ENCODE data around the gene SEC14L6.
"Not testable (repeated sequence)": the region's sequence is repeated elsewhere in the genome, so short reads cannot be mapped to it uniquely, and the experiment has no call there.

The SEC14L6 gene

DNA sequence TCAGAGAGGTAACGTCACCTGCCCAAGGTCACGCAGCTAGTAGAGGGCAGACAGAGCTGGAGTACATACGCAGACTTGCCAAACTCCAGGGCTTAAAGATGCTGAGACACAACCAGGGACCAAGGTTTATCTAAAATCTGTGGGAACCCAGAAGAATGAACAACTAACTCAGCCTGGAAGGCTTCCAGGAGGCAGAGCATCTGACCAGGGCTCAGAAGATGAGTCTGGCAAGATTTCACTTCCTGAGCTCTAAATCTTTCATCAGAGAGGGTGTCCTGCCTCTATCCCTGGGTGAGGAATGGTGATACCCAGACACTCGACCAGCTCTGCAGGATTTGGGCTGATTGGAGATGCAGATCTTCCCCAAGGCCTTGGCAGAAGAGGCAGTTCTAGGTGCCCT lies 18.8 kb upstream of the SEC14L6 start:
- DNase-seq = no peak

DNA sequence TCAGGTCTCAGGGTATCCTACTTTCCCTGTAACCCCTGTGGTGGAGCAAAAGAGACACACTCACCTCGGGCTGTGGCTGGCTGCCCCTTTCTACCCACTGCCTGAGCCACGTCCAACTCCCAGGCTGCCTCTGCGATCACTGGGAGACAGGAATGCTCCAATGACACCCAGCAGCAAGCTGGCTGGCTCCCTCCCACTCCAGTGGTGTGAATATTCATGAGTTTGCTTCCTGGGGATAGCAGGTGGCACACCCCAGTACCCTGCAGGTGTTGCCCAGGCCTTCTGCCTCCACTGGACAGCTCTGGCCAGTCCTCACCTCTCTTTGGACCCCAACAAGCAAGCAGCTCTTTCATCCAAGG lies 18.2 kb upstream of the SEC14L6 start:
- no peak for DNase-seq

DNA sequence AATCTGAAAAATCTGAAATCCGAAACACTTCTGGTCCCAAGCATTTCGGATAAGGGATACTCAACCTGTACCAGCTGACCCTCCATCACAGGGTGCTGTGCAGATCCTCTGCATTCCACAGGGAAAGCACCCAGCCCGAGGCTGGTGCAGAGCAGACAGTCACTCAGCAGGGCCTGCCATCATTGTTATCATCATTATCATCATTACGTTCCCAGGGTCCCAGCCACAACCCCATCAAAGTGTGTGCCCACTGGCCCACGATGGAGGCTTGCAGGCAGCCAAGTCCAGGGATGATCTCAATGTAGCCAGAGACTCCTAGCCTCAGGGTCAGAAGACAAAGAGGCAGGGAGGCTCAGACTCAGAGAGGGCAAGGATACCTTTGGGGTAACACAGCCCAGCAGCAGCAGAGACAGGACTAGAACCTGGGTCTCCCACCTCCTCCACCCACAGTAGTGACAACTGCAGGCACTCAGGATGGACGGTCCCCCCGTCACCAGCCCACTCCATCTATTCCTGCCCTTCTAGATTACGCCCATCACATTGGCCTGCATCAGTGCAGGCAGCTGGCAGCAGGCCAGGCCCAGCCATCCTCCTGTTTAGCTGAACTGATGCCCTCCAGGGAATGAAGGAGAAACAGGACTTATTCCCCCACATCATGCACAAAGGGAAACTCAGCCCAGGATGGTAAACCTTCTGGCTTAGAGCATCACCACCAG lies 17.7 kb upstream of the SEC14L6 start:
- no peak for DNase-seq

DNA sequence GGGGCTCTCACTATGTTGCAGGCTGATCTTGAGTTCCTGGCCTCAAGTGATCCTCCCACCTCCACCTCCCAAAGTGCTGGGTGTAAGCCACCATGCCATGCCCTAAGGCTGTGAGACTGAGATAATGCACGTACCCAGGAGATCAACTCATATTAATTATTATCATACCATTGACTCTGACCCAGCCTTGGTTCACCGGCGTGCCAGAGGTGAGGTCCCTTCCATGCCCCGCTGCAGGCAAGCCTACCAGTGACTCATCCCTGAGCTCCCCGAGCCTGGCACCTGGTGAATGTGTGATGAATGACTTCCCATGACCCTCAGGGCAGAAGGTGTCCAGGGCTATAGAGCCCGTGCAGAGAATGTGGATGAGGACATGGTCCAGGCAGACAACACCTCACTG lies 15.8 kb upstream of the SEC14L6 start:
- DNase-seq = no peak

DNA sequence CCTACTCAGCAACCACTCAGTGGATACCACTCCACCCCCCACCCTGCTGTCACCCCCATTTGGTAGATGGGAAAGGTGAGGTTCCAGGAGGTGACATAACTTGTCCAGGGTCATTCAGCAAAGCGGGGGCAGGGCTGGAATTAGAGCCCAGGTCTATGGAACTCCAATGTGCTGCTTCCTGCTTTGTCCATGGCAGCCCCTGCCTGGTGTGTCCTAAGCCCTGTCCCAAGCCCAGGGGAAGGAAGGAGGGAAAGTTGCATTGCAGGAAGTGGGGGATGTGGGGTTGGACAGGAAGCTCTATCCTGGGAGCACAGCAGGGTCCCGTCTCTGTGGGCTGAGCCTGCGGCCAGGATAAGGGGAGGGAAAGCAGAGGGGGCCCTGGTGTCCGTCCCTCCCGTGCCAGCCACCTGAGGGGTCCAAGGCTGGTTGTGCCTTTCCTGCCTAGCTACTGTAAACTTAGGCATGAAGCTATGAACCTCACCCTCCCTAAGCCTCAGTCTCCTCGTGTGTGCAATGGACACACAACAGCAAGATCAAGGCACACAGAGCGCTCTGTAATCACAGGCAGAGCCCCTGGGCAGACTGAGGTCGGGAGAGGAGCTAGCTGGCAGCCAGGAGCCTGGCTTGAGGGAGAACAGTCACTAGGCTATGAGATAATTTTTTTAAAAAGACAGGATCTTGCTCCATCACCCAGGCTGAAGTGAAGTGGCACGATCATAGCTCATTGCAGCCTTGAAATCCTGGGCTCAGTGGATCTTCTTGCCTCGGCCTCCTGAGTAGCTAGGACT lies 15.1 kb upstream of the SEC14L6 start:
- no peak for DNase-seq

DNA sequence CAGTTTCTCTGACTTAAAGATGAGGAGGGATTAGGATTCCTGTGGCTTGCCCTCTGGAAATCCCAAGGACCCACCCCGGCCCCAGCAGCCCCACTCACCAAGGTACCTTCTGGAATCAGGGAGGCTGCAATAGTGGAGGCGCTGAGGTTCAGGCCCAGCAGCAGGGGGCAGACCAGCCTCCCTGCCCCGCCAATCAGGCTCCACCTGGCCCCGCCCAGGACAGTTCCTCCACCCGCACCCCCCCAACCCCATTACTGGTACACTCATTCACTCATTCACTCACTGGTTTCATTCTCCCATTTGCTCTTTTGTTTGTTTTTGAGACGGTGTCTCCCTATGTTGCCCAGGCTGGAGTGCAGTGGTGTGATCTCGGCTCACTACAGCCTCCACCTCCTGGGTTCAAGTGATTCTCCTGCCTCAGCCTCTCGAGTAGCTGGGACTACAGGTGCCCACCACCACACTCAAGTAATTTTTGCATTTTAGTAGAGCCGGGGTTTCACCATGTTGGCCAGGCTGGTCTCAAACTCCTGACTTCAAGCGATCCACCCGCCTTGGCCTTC lies 14.2 kb upstream of the SEC14L6 start:
- DNase-seq = not testable (repeated sequence)

DNA sequence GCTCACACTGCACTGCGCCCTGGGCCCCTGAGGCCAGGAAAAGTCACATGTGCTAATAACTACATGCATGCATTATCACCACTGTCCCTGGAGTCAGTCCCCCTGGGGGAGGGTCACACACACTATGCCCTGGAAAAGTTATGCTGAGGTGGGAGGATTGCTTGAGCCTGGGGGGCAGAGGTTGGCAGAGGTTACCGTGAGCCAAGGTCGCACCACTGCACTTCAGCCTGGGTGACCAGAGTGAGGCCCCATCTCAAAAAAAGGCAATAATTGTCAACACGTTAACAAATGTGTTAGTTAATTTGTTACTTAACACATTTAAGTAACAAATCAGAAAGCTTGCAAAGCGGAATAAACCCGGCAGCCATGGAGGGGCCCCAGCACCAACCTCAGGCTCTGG lies 13.3 kb upstream of the SEC14L6 start:
- no peak for DNase-seq

DNA sequence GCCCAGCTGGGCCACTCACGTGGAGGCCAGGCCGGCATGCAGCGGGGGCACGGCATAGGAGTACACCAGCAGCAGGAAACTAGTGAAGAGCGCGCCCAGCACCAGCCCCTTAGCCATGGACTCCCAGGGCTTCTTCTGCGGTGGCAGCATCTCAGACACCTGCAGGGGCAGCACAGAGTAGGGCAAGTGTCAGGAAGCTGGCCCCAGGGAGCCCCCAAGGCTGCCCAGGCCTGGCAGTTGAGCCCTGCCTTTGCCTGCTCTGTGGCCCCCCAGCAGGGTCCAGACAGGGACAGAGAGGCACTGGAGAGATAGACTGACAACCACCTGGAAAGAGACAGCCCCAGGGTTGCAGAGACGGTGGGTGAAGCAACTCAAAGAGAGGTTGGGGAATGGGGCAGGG lies 10.7 kb upstream of the SEC14L6 start:
- no peak for DNase-seq

DNA sequence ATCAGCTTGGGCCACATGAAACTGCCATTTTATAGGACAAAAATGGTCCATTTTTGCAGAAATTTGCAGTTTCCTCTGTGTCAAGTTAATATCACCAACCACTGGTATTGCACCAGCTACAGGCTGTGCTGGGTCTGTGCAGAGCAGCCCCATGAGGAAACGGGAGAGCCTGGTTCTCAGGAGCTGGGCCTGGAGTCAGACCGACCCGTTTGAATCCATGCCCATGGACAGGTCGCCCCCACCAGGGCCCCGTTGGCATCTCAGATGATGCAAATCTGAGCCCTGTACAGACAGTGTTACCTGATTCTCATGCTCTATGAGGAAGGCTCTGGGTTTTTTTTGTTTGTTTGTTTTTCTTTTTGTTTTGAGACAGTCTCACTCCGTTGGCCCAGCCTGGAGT lies 9.8 kb upstream of the SEC14L6 start:
- no peak for DNase-seq

DNA sequence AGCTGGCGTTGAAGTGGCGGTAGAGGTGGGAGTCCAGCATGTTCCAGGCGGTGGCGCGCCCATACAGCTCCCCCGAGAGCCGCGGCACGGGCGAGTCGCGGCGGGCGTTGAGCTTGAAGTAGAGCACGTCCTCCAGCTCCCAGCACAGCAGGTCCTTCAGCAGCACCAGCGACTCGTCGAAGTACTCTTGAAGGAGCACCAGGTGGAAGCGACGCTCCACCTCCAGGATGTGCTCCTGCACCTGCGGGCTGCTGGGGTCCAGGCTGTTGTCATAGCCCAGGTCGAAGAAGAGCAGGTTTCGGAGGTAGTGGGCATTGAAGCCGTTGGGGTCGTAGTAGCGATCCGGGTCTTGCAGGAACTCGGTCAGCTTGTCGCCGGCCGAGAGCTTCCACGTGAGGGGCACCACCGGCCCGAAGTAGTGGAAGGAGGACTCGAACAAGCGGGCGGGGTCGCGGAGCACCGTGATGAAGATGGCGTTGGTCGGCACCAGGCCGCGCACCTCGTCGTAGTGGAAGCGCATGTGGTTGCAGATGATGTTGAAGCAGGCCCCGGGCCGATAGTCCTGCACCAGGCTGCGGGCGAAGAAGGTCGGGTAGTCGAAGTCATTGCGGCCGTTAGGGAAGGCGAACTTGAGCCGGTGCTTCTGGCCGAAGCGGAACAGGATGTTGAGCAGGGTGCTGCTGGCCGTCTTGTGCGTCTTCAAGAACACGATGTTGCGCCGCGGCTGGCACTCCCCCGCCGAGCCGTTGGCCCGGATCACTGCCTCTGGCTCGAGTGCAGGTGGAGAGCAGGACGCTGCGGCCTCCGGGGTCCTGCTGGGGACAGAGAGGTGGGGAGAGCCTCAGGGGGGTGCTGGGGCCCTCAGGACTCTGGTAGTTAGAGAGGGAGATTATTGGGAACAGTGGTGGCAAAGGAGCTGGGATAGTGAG lies 9.0 kb upstream of the SEC14L6 start:
- DNase-seq = no peak

DNA sequence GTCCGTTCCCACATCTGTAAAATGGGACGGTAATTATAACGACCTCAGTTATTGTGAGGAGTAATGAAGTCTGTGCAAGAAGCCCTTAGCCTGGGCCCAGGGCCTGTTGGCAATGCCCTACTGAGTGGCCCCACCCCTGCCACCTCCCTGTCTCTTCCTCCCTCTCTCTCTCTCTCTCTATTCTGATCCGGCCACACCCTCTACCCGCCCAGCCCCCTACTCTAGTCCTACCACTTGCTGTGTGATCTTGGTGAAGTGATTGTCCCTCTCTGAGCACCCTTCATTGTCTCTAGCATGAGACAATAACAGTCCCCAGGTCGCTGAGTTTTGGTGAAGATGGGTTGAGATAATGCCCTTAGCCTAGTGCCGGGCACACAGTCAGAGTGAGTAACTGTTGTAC lies 7.4 kb upstream of the SEC14L6 start:
- DNase-seq = no peak

DNA sequence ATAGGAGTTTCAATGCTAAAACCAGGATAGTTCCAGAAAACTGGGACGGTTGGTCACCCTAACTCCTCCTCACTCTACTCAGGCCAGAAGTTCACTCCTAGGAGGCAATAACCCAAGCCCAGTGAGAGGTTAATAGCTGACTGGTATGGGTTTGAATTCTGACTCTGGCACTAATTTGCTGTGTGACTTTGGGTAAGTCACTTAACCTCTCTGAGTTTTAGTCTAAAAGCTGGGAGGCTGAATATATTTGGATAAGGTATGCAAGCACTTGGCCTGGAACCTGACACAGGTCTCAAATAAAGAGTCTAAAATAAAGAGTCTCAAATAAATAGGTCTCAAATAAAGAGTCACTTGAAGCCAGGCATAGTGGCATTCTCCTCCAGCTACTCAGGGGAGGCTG lies 6.2 kb upstream of the SEC14L6 start:
- no peak for DNase-seq

DNA sequence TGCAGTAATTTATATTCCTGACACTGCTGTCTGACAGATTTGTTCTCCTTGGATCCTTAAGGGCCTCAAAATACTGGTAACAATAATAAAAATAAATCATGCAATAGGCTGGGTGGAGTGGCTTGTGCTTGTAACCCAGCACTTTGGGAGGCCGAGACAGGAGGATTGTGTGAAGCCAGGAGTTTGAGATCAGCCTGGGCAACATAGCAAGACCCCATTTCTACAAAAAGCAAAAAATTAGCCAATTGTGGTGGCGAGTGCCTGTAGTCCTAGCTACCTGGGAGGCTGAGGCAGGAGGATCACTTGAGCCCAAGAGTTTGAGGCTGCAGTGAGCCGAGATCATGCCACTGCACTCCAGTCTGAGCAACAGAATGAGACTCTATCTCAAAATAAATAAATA lies 5.3 kb upstream of the SEC14L6 start:
- not testable (repeated sequence) for DNase-seq

DNA sequence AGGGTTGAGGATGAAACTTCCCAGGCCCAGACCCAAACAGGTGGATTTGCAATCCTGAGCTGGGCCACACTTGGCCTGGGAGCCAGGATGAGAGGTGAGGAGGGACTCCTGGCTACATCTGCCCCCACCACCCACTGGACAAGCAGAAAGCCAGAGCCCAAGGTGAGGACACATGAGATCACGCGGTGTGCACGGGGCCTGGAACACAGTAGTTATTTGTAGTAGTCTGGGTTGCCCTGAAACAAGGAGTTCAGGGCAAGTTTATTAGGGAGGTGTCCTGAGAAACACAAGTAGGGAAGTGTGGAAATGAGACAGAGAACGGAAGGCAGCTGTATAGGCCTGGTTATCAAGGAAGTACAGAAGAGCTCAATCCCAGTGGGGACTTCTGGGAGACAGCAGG lies 647 bp upstream of the SEC14L6 start:
- DNase-seq = no peak

DNA sequence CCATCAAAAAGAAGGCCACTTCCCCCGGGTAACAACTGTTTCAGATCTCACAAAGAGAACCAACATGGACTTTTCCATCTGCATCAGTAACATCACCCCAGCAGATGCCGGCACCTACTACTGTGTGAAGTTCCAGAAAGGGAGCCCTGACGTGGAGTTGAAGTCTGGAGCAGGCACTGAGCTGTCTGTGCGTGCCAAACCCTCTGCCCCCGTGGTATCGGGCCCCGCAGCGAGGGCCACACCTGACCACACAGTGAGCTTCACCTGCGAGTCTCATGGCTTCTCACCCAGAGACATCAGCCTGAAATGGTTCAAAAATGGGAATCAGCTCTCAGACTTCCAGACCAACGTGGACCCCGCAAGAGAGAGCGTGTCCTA lies 3.7 kb downstream of the SEC14L6 start:
- no peak for DNase-seq

DNA sequence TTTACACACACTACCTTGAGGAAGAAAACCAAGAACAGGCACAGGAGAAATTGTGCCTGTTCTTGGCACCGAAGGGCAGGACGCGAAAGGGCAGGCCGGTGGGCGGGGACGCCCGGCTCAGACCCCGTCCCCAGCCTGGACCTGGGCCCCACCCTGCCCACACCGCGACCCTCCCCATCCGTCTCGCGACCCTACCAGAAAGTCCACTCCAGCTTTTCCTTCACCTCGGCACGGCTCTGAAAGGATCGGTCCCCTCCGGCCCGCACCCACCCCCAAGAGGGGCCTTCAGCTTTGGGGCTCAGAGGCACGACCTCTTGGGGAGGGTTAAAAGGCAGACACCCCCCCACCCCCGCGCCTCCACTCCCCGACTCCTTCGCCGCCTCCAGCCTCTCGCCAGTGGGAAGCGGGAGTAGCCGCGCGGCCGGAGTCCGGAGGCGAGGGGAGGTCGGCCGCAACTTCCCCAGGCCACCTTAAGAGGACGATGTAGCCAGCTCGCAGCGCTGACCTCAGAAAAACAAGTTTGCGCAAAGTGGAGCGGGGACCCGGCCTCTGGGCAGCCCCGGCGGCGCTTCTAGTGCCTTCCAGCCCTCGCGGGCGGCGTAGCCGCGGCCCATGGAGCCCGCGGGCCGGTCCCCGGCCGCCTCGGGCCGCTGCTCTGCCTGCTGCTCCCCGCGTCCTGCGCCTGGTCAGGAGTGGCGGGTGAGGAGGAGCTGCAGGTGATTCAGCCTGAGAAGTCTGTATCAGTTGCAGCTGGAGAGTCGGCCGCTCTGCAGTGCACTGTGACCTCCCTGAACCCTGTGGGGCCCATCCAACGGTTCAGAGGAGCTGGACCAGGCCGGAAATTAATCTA lies 4.4 kb downstream of the SEC14L6 start:
- no peak for DNase-seq

DNA sequence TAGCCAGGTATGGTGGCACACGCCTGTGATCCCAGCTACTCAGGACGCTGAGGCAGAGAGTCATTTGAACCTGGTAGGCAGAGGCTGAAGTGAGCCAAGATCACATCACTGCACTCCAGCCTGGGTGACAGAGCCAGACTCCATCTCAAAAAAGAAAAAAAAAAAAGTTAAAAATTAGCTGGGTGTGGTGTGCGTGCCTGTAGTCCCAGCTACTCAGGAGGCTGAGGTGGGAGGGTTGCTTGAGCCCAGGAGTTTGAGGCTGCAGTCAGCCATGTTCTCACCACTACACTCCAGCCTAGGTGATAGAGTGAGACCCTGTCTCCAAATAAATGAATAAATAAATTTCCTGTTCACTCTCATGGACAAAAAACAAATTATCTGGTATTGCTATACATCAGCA lies 5.0 kb downstream of the SEC14L6 start:
- DNase-seq = not testable (repeated sequence)

DNA sequence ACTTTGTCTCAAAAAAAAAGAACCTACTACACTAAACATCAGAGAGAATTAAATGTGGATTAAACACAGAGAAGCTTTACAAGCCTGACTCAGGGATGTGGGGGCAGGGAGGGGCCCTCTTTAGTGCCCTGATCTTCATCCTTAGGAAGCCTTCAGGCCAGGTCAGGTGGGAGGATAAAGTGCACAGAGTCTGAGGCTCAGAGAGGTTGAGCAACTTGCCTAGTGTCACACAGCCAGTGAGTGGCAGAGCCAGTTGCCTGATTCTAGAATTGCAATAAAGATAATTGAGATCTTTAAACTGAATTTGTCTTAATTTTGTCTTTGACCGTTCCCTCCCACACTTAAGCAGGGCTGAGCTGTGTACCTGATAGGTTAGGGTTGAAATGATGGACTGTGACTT lies 7.2 kb downstream of the SEC14L6 start:
- DNase-seq = no peak

DNA sequence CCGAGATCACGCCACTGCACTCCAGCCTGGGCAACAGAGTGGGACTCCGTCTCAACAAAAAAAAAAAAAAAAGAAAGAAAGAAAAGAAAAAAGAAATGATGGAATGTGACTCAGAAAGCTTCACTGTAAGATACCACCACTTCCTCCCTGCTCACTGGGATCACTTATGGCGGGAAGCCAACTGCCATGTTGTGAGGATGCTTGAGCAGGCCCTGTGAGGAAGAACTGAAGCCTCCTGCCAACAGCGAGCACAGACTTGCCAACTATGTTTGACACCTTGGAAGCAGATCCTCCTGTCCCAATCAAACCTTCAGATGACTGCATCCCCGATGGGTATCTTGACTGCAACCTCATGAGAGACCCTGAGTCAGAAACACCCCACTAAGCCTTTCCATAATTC lies 8.3 kb downstream of the SEC14L6 start:
- no peak for DNase-seq

DNA sequence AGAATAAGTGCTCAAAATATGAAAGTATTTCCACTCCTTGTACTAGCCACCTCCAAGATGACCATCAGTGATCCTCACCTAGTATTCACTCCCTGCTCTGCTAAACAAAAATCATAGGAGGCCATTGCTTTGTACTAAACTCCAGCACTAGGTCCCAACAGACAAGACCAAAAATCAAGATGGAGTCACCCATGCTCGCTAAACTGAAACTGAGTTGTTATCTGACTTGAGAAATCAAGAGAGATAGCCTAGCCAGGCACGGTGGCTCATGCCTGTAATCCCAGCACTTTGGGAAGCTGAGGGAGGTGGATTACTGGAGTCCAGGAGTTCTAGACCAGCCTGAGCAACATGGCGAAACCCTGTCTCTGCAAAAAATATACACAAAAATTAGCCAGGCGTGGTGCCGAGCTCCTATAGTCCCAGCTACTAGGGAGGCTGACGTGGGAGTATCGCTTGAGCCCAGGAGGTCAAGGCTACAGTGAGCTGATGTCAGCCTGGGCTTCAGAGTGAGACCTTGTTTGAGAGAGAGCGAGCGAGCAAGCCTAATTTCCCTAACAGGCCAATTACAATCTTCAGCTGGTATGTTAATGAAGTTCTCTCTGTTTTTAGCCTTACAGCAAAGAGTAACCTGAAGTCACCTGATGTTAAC lies 9.3 kb downstream of the SEC14L6 start:
- DNase-seq = no peak

DNA sequence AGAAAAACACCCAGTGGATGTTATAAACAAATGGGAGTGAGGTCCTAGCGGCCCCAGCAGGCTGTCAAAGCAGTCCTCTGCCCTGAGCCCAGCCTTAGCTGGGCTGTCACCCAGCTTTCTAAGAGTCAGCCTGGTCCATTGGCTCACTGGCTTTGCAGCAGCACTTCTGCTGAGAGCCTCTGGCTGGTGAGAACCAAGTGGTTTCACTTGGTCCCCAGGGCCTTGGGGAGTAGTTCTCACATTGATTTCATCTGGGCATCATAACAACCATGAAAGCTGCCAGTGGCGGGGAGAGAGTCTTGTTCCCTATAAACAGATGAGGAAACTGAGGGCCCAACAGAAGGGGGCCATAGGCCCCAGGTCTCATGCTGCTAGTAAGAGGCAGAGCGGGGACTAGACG lies 11.4 kb downstream of the SEC14L6 start:
- no peak for DNase-seq
